HFF-Myc (cell line): ENCODE results near the gene BUD31.
"Not testable (repeated sequence)": the region's sequence is repeated elsewhere in the genome, so short reads cannot be mapped to it uniquely, and the experiment has no call there.

Experiments
- DNase-seq: peaks from one replicate; pipeline ENCODE4 v3.0.0-alpha.2; 2011; ENCODE audit warnings: low read depth; ENCODE audit errors: extremely low read depth
- H3K4me3 ChIP-seq: replicated peaks from 2 replicates; pipeline ENCODE4 v1.5.1; 2011; ENCODE audit warnings: low read depth, mild to moderate bottlenecking, control low read depth, low read length
- TF ChIP-seq, protein P1 (sequence below): IDR thresholded peaks from 2 replicates; pipeline ENCODE4 v1.5.1; 2012; ENCODE audit warnings: mild to moderate bottlenecking, low read depth, low read length, control low read depth; ENCODE audit errors: missing control alignments

BUD31 gene

DNA sequence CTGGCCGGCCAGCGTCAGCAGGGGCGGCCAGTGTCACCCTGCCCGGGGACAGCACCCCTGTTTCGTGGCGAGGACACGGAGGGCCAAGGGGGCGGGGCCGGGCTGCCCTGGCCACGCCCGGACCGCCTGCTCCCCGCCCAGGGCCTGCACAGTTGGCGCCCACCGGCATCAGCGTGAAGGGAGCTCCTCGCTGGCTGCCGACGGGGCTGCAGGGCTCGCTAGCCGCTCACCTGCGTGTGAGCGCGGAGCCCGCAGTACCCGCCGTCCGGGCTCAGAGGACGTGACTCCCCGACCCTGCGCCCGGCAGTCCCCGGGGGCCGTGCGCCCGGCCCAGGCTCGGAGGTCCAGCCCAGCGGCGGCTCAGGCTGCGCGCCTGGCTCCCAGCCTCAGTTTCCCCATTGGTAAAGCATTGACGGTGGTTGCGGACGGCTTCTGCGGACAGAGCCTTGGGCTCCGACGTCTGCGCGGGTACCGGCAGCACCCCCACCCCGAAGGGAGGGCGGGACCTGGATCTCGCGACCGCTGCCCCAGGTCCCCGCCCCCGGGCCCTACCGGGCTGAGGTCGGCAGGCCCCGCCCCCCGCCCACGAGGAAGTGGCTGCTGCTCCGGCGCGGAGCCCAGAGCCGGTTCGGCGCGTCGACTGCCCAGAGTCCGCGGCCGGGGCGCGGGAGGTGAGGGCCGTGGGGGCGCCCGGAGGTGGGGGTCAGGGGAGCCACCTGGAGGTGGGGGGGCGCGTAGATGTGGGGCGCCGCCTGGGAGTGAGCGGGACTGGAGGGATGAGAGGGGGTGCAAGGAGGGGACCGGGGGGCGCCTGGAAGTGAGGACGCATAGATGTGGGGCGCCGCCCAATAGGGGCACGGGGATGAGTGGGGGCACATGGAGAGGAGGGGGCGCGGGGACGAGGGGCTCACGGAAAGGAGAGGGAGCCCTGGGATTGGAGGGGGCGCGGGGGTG is 34.4 kb upstream of the BUD31 start, which contains the start of gene ARPC1B:
TSS of gene ARPC1B (plus strand) at position 620 of the 954 bp plus-strand sequence. CDS start 10,985 bp downstream, outside the sequence.
- DNase-seq = no peak
- TF ChIP-seq, protein P1, sequence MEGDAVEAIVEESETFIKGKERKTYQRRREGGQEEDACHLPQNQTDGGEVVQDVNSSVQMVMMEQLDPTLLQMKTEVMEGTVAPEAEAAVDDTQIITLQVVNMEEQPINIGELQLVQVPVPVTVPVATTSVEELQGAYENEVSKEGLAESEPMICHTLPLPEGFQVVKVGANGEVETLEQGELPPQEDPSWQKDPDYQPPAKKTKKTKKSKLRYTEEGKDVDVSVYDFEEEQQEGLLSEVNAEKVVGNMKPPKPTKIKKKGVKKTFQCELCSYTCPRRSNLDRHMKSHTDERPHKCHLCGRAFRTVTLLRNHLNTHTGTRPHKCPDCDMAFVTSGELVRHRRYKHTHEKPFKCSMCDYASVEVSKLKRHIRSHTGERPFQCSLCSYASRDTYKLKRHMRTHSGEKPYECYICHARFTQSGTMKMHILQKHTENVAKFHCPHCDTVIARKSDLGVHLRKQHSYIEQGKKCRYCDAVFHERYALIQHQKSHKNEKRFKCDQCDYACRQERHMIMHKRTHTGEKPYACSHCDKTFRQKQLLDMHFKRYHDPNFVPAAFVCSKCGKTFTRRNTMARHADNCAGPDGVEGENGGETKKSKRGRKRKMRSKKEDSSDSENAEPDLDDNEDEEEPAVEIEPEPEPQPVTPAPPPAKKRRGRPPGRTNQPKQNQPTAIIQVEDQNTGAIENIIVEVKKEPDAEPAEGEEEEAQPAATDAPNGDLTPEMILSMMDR = no peak
- H3K4me3 ChIP-seq = peak within 1 kb of the TSS; percentile 63

GRCh38 chr7:99375070-99375807 is 33.5 kb upstream of the BUD31 start:
- peak overlapping the region; percentile 63 for H3K4me3 ChIP-seq
- TF ChIP-seq, protein P1 = no peak
- no peak for DNase-seq

- TF ChIP-seq, protein P1 = no peak
- peak; percentile 86 for DNase-seq
- H3K4me3 ChIP-seq = peak overlapping the region; percentile 23
These were observed 29.7 kb upstream of the BUD31 start for GRCh38 chr7:99379043-99379577.

DNA sequence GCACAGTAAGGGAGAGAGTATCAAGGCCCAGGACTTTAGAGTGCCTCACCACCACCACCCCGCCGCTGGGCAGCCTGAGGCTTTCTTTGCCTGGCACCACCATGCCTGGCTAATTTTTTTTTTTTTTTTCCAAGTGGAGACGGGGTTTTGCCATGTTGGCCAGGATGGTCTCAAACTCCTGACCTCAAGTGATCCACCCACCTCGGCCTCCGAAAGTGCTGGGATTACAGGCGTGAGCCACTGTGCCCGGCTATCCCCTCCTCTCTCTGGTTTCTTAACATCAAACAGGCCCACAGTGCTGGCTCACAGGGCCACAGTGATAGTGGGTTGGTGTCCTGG is 29.1 kb upstream of the BUD31 start:
- peak overlapping the region; percentile 23 for H3K4me3 ChIP-seq
- DNase-seq = not testable (repeated sequence)

GRCh38 chr7:99380032-99380822 is 28.5 kb upstream of the BUD31 start:
- peak overlapping the region; percentile 23 for H3K4me3 ChIP-seq
- no peak for DNase-seq
- TF ChIP-seq, protein P1 = no peak

GRCh38 chr7:99380823-99381663 is 27.7 kb upstream of the BUD31 start:
- TF ChIP-seq, protein P1 = no peak

More at GRCh38 chr7:99380823-99381663, 27.7 kb upstream of the BUD31 start:
- DNase-seq = no peak
- H3K4me3 ChIP-seq = no peak overlapping the region
